Tibial nerve (tissue), 4 donors: ENCODE data around the gene PFKFB2.

Source experiments
- CTCF ChIP-seq, 5 experiments: fragments of 200-600 bp in 3 of 5; fragments of 450-650 bp in 2 of 5; sonication (generic) in 3 of 5; IDR thresholded peaks; one replicate each; pipeline ENCODE4 v1.5.1; 2016 to 2019; ENCODE audit warnings: antibody characterized with exemption in 5 of 5, mild to moderate bottlenecking in 3 of 5, moderate library complexity in 2 of 5
- EP300 ChIP-seq, 2 donors: sonication (generic); formaldehyde crosslinking; IDR thresholded peaks; one replicate each; pipeline ENCODE4 v1.6.1; 2017; ENCODE audit warnings: antibody characterized with exemption in 2 of 2, mild to moderate bottlenecking in 1 of 2

- TF ChIP-seq CTCF (IDR thresholded peaks at IDR 0.05) (no peak), EP300 (IDR thresholded peaks at IDR 0.05) (no peak)
These were observed 28.0 kb downstream of the PFKFB2 start for GRCh38 chr1:207081088-207081487.
